ENCODE results near the gene DSC3.

DSC3 gene

DNA sequence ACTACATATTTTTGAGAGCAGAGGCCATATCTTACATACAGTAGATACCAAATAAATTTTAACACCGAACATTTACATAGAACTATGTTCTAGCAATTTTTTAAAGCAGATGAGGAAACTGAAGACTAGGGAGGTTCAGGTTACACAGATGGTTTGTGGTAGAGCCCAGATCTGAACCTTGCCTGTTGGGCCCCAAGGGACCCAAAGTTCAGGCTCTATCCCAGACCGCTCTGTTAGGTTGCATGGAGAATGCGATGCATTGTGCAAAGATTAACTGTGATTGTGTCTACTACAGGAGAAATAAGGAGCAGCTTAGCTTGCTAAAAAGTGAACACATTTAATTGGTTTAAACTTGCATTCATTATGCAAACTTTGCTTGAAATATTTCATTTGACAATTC is 16.4 kb upstream of the DSC3 start:
- Histone ChIP-seq H3K4me3 (ENCODE audit: low read depth, low read length) (no peak overlapping the region), H3K27ac (ENCODE audit: low read depth, low read length) (no peak overlapping the region), H3K9ac (ENCODE audit: low read depth, low read length) (no peak overlapping the region), H3K4me1 (ENCODE audit: control insufficient read depth, insufficient read depth, low read length) (peaks cover 12% of the 10 kb centered on the region), H3K9me3 (ENCODE audit: control insufficient read depth, insufficient read depth, low read length) (no peaks in the 10 kb centered on the region), H3K36me3 (ENCODE audit: control insufficient read depth, insufficient read depth, low read length) (no peaks in the 10 kb centered on the region), H3K27me3 (ENCODE audit: control insufficient read depth, insufficient read depth, low read length) (no peaks in the 10 kb centered on the region)

DNA sequence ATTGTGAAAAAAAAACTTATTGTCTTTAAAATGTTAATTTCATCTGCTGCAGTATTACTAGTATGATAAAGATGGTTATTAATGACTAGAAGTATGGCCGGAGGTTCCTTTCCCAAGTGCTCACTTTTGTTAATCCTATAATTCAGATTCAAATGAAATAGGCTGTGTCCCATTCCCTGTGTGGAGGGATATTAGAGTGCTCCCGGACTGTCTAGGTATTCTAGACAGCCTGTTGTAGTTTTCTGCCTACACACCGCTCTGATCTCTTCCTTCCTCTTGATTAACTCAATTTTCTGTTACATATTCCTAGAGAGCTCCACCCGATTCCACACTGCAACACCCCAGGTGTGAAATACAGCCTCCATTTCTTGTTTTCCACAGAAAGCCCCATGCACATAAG is 15.4 kb upstream of the DSC3 start:
- Histone ChIP-seq H3K4me3 (ENCODE audit: low read depth, low read length) (no peak overlapping the region), H3K4me1 (ENCODE audit: control insufficient read depth, insufficient read depth, low read length) (peaks cover 12% of the 10 kb centered on the region), H3K9ac (ENCODE audit: low read depth, low read length) (no peak overlapping the region), H3K36me3 (ENCODE audit: control insufficient read depth, insufficient read depth, low read length) (no peaks in the 10 kb centered on the region), H3K9me3 (ENCODE audit: control insufficient read depth, insufficient read depth, low read length) (no peaks in the 10 kb centered on the region), H3K27ac (ENCODE audit: low read depth, low read length) (no peak overlapping the region), H3K27me3 (ENCODE audit: control insufficient read depth, insufficient read depth, low read length) (no peaks in the 10 kb centered on the region)

DNA sequence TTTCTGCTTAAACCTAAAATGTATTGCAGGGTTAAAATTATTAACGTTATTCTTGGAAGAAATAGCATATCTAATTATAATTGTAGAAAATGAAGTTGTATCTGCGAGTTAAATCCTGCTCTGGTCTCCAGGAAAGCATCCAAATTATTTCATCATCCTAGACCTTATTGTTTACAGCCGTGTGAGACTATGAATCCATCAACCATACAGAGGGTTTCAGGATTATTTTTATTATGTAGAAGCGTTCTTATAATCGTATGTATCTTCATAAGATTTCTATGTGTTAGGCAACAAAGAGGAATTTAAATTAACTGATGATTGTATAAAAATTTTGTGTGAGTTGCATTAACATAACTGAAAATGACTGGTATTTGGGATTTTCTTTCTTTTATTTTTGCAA is 14.5 kb upstream of the DSC3 start:
- Histone ChIP-seq H3K4me1 (ENCODE audit: control insufficient read depth, insufficient read depth, low read length) (peaks cover 12% of the 10 kb centered on the region), H3K9me3 (ENCODE audit: control insufficient read depth, insufficient read depth, low read length) (no peaks in the 10 kb centered on the region), H3K9ac (ENCODE audit: low read depth, low read length) (no peak overlapping the region), H3K36me3 (ENCODE audit: control insufficient read depth, insufficient read depth, low read length) (no peaks in the 10 kb centered on the region), H3K27ac (ENCODE audit: low read depth, low read length) (no peak overlapping the region), H3K27me3 (ENCODE audit: control insufficient read depth, insufficient read depth, low read length) (no peaks in the 10 kb centered on the region), H3K4me3 (ENCODE audit: low read depth, low read length) (no peak overlapping the region)

DNA sequence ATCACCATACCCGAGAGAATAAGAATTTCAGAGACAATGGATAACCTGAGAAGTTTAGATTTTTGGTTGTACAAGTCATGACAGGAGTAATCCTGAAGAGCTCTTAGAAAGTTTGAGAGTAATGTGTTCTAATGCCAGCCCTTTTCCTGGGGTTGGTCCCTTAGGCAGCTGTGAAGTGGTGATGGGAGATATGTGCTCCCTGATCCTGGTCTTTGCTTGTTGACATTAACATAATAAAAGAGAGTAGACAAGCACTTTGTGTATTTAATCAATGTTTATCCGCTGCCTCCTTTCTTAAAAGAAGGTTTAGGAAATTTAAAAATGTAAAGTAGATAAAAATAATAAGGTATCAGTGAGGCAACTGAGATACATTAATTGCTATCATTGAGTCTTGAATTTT is 13.8 kb upstream of the DSC3 start:
- Histone ChIP-seq H3K9ac (ENCODE audit: low read depth, low read length) (no peak overlapping the region), H3K27me3 (ENCODE audit: control insufficient read depth, insufficient read depth, low read length) (no peaks in the 10 kb centered on the region), H3K4me3 (ENCODE audit: low read depth, low read length) (no peak overlapping the region), H3K4me1 (ENCODE audit: control insufficient read depth, insufficient read depth, low read length) (peaks cover 12% of the 10 kb centered on the region), H3K36me3 (ENCODE audit: control insufficient read depth, insufficient read depth, low read length) (no peaks in the 10 kb centered on the region), H3K27ac (ENCODE audit: low read depth, low read length) (no peak overlapping the region), H3K9me3 (ENCODE audit: control insufficient read depth, insufficient read depth, low read length) (no peaks in the 10 kb centered on the region)

DNA sequence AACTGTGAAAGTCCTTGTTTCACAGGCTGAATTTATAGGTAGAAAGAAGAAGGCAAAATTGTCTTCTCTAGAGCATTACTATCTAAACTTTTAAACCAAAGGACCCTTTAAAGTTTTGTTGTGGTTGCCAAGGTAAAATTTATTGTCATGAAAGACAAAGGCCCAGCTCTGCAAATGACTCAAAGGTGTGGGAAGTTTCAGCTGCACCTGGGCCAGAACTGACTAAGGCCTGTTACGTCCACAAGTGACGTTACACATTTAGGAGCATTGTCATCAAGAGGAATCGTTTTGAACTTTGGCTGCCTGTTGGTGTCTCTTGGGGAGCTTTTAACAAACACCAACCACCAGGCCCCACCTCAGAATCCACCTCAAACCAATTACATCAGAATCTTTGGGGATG is 8.1 kb upstream of the DSC3 start:
- no peak overlapping the region for H3K4me3 ChIP-seq (ENCODE audit: low read depth, low read length)
- H3K27ac ChIP-seq (ENCODE audit: low read depth, low read length): no peak overlapping the region
- no peak overlapping the region for H3K9ac ChIP-seq (ENCODE audit: low read depth, low read length)
- H3K9me3 ChIP-seq (ENCODE audit: control insufficient read depth, insufficient read depth, low read length): no peaks in the 10 kb centered on the region
- H3K27me3 ChIP-seq (ENCODE audit: control insufficient read depth, insufficient read depth, low read length): peaks cover 6% of the 10 kb centered on the region; the same call in 1 of the 2 replicates
- H3K4me1 ChIP-seq (ENCODE audit: control insufficient read depth, insufficient read depth, low read length): no peaks in the 10 kb centered on the region
- no peaks in the 10 kb centered on the region for H3K36me3 ChIP-seq (ENCODE audit: control insufficient read depth, insufficient read depth, low read length)

DNA sequence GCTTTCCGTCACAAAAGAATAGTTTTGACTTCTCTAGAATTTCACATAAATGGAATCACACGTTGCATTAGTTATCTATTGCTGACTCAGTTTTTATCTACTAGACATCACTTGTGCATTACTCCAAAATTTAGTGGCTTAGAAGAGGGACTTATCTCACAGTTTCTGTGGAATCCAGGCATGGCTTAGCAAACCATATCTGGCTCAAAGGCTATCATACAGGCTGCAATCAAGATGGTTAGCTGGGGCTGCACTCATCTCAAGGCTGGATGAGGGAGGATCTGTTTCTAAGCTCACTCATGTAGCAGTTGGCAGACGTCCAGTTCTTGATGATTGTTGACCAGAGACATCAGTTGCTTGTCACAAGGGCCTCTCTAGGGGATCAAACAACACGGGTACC is 6.6 kb upstream of the DSC3 start:
- Histone ChIP-seq H3K4me3 (ENCODE audit: low read depth, low read length) (no peak overlapping the region), H3K36me3 (ENCODE audit: control insufficient read depth, insufficient read depth, low read length) (no peaks in the 10 kb centered on the region), H3K27ac (ENCODE audit: low read depth, low read length) (no peak overlapping the region), H3K27me3 (ENCODE audit: control insufficient read depth, insufficient read depth, low read length) (peaks cover 19% of the 10 kb centered on the region), H3K9me3 (ENCODE audit: control insufficient read depth, insufficient read depth, low read length) (no peaks in the 10 kb centered on the region), H3K9ac (ENCODE audit: low read depth, low read length) (no peak overlapping the region), H3K4me1 (ENCODE audit: control insufficient read depth, insufficient read depth, low read length) (no peaks in the 10 kb centered on the region)

DNA sequence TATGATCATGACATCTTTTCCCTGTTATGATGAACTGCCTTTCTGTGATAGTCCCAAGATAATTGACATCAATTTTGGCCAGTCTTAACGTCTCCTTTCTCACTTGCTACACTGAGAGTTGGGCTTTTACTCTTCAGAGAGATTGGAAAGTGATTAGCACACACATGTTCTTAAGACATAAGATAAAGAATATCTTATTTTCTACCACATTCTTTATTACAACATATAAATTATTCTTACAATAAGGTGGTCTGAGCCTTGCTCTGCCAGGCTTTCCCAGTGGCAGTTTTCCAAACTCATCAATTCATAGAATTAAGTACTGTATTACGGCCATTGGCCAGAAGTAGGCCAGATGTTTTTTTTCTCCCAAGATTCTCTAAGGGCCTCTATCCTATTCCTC is 5.7 kb upstream of the DSC3 start:
- no peaks in the 10 kb centered on the region for H3K9me3 ChIP-seq (ENCODE audit: control insufficient read depth, insufficient read depth, low read length)

DNA sequence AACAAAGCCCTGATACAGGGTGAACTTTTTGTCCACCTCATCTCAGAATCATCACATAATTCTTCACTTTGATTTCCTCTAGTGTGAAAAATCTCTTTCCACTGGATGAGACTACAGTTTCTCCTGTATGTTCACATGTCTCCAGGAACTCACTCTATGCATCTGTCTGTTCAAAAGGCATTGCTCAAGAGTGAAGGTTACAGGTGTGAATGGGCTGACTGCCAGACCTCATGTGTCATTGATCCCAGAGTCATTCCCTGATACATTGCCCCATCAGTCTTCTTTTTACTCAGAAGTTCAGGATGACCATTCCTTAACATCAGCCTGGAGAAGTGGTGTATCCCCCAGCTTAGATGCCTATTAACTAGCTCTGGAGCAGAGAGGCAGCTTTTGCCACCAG is 4.4 kb upstream of the DSC3 start:
- Histone ChIP-seq H3K4me1 (ENCODE audit: control insufficient read depth, insufficient read depth, low read length) (0 out of 2 replicates have a peak, but pooled peaks cover 4% of the 10 kb centered on the region), H3K27ac (ENCODE audit: low read depth, low read length) (no peak overlapping the region), H3K9me3 (ENCODE audit: control insufficient read depth, insufficient read depth, low read length) (no peaks in the 10 kb centered on the region), H3K9ac (ENCODE audit: low read depth, low read length) (no peak overlapping the region), H3K4me3 (ENCODE audit: low read depth, low read length) (no peak overlapping the region), H3K36me3 (ENCODE audit: control insufficient read depth, insufficient read depth, low read length) (no peaks in the 10 kb centered on the region), H3K27me3 (ENCODE audit: control insufficient read depth, insufficient read depth, low read length) (peaks cover 42% of the 10 kb centered on the region)

More for the DNA sequence above, 5.7 kb upstream of the DSC3 start:
- H3K4me3 ChIP-seq (ENCODE audit: low read depth, low read length): no peak overlapping the region
- peaks cover 29% of the 10 kb centered on the region for H3K27me3 ChIP-seq (ENCODE audit: control insufficient read depth, insufficient read depth, low read length)
- H3K36me3 ChIP-seq (ENCODE audit: control insufficient read depth, insufficient read depth, low read length): no peaks in the 10 kb centered on the region
- 0 out of 2 replicates have a peak, but pooled peaks cover 2% of the 10 kb centered on the region for H3K4me1 ChIP-seq (ENCODE audit: control insufficient read depth, insufficient read depth, low read length)
- H3K27ac ChIP-seq (ENCODE audit: low read depth, low read length): no peak overlapping the region
- H3K9ac ChIP-seq (ENCODE audit: low read depth, low read length): no peak overlapping the region

DNA sequence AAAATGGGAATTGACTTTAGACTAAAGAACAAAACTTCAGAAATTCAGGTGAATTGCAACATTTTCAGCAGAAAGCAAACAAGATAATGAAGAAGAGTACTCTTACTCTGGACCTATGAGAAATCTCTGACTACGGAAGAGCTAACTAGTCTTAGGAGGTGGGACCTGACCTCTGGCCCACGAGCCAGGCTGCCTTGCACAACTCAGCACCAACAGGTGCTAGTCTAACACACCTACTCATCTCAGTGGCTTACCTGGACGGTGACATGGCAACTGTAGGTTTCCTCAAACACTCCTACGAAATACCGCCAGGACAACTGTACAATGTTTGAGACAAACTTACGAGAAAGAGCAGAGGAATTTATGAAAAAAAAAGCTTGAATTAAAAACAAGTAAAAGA is 3.1 kb upstream of the DSC3 start:
- Histone ChIP-seq H3K9ac (ENCODE audit: low read depth, low read length) (no peak overlapping the region), H3K4me3 (ENCODE audit: low read depth, low read length) (no peak overlapping the region), H3K36me3 (ENCODE audit: control insufficient read depth, insufficient read depth, low read length) (no peaks in the 10 kb centered on the region), H3K4me1 (ENCODE audit: control insufficient read depth, insufficient read depth, low read length) (peaks cover 13% of the 10 kb centered on the region), H3K9me3 (ENCODE audit: control insufficient read depth, insufficient read depth, low read length) (no peaks in the 10 kb centered on the region), H3K27me3 (ENCODE audit: control insufficient read depth, insufficient read depth, low read length) (peaks cover 55% of the 10 kb centered on the region), H3K27ac (ENCODE audit: low read depth, low read length) (no peak overlapping the region)

DNA sequence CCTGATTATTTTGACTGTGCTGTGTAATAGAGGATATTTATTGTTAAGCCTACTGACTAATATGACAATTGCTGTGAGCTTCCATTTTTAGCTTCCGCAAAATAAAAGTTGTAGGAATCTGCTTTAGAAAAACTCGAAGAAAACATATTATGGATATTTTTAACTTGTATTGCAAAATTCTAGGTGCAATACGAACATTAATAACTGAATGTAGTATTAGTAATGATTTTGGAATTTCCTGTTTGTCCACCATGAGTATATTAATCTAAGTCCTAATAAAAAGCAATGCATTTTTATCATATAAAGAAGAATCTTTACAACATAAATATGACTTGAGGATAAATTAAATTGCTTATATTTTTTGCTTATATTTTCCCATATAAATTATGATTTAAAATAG is 2.4 kb upstream of the DSC3 start:
- Histone ChIP-seq H3K27ac (ENCODE audit: low read depth, low read length) (no peak overlapping the region), H3K4me1 (ENCODE audit: control insufficient read depth, insufficient read depth, low read length) (peaks cover 17% of the 10 kb centered on the region), H3K9me3 (ENCODE audit: control insufficient read depth, insufficient read depth, low read length) (no peaks in the 10 kb centered on the region), H3K9ac (ENCODE audit: low read depth, low read length) (no peak overlapping the region), H3K27me3 (ENCODE audit: control insufficient read depth, insufficient read depth, low read length) (peaks cover 62% of the 10 kb centered on the region), H3K36me3 (ENCODE audit: control insufficient read depth, insufficient read depth, low read length) (no peaks in the 10 kb centered on the region), H3K4me3 (ENCODE audit: low read depth, low read length) (no peak overlapping the region)

DNA sequence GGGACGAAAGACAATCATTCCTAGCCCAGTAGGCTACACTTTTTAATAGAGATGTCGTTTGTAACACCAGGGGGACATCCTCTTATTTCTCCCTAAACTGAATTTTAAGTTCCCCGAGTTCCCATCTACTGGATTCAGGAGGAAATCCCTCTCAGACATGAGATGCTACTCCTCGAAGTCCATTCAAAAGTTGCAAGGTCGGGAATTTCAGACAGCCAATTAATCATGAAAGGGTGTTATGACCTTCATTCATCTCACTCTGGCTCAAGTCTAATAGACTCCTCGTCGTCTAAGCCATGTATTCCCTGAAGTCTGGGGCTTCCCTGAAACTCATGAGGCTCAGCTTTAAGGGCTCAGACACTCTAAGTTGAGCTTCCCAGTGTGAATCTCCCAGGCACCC is 1.2 kb upstream of the DSC3 start:
- H3K27me3 ChIP-seq (ENCODE audit: control insufficient read depth, insufficient read depth, low read length): peaks cover 74% of the 10 kb centered on the region
- H3K9me3 ChIP-seq (ENCODE audit: control insufficient read depth, insufficient read depth, low read length): no peaks in the 10 kb centered on the region

DNA sequence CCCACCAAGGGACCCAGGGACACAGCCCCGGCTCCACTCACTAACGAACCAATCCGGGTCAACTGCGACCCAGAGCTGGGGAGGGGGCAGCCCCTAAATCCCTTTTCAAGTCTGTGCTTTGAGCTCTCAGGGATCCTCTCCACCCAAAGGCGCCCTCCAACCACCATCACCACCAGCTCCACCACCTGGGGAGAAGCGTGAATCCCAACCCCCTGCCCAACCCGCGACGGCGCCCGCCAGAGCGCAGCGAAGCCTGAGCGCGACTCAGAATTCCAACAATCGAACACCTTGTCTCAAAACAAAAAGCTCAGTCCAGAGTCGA is 497 bp downstream of the DSC3 start:
- H3K27me3 ChIP-seq (ENCODE audit: control insufficient read depth, insufficient read depth, low read length): peaks cover 76% of the 10 kb centered on the region
- H3K4me1 ChIP-seq (ENCODE audit: control insufficient read depth, insufficient read depth, low read length): peaks cover 17% of the 10 kb centered on the region
- H3K9ac ChIP-seq (ENCODE audit: low read depth, low read length): peak overlapping the region; percentile 57
- no peaks in the 10 kb centered on the region for H3K9me3 ChIP-seq (ENCODE audit: control insufficient read depth, insufficient read depth, low read length)
- no peak overlapping the region for H3K27ac ChIP-seq (ENCODE audit: low read depth, low read length)
- H3K4me3 ChIP-seq (ENCODE audit: low read depth, low read length): peak overlapping the region; percentile 61
- no peaks in the 10 kb centered on the region for H3K36me3 ChIP-seq (ENCODE audit: control insufficient read depth, insufficient read depth, low read length)

More for the DNA sequence above, 1.2 kb upstream of the DSC3 start:
- Histone ChIP-seq H3K27ac (ENCODE audit: low read depth, low read length) (no peak overlapping the region), H3K4me3 (ENCODE audit: low read depth, low read length) (no peak overlapping the region), H3K36me3 (ENCODE audit: control insufficient read depth, insufficient read depth, low read length) (no peaks in the 10 kb centered on the region), H3K9ac (ENCODE audit: low read depth, low read length) (no peak overlapping the region), H3K4me1 (ENCODE audit: control insufficient read depth, insufficient read depth, low read length) (peaks cover 17% of the 10 kb centered on the region)

All from HUES48 (cell line).